Gastroesophageal sphincter (tissue), 4 donors: ENCODE data around the gene BANK1. TPM values are rescaled to one million over a fixed set of nuclear protein-coding genes. Genes with fewer than 3 reads are reported as not detected.

Source experiments
- ATAC-seq: fragments of 150-250 bp; one replicate; pipeline ENCODE4 v1.9.1; 2016; ENCODE audit warnings: mild to moderate bottlenecking, moderate library complexity
- H3K27ac ChIP-seq, 4 donors: fragments of 200-600 bp; sonication (generic) in 3 of 4; 1 replicate in 3 of 4; 2 replicates in 1 of 4; pipeline ENCODE4 v1.5.1; 2016 to 2019
- H3K27me3 ChIP-seq: fragments of 200-600 bp; sonication (generic); one replicate; pipeline ENCODE4 v1.5.1; 2019
- H3K36me3 ChIP-seq, 2 donors: fragments of 200-600 bp; sonication (generic); one replicate each; pipeline ENCODE4 v1.5.1; 2019; ENCODE audit warnings: control low read depth in 1 of 2
- H3K4me1 ChIP-seq, 3 donors: fragments of 200-600 bp; sonication (generic); 1 replicate in 2 of 3; 2 replicates in 1 of 3; pipeline ENCODE4 v1.5.1; 2016 to 2019; ENCODE audit warnings: control low read depth in 2 of 3
- H3K4me3 ChIP-seq, 2 donors: fragments of 200-600 bp; sonication (generic); one replicate each; pipeline ENCODE4 v1.5.1; 2019; ENCODE audit warnings: mild to moderate bottlenecking in 1 of 2, moderate library complexity in 1 of 2
- H3K9me3 ChIP-seq, 3 donors: fragments of 200-600 bp; sonication (generic); one replicate each; pipeline ENCODE4 v1.5.1; 2017 to 2019; ENCODE audit warnings: control low read depth in 2 of 3
- EP300 ChIP-seq: sonication (generic); formaldehyde crosslinking; IDR thresholded peaks from one replicate; pipeline ENCODE4 v1.6.1; 2017; ENCODE audit warnings: antibody characterized with exemption, mild to moderate bottlenecking
- POLR2A ChIP-seq, 2 donors: fragments of 450-650 bp; IDR thresholded peaks; one replicate each; pipeline ENCODE4 v1.6.1; 2017; ENCODE audit warnings: antibody characterized with exemption in 2 of 2, mild to moderate bottlenecking in 2 of 2, moderate library complexity in 1 of 2
- POLR2AphosphoS5 ChIP-seq: sonication (generic); formaldehyde crosslinking; IDR thresholded peaks from one replicate; pipeline ENCODE4 v1.6.1; 2017; ENCODE audit warnings: antibody characterized with exemption
- WGBS, 2 donors: methylation state at CpG; one replicate each; pipeline ENCODE4 v1.1.5; 2018; ENCODE audit warnings: low coverage in 1 of 2; 5-methylcytosine and 5-hydroxymethylcytosine counted together
- total RNA-seq, 4 donors: library from RNA; depleted of rRNA; stranded (reverse); fragments of >200 nt; gene quantifications; one replicate each; pipeline ENCODE4 v1.1.0, GENCODE V29; 2016
- TF ChIP-seq, protein P1 (sequence below), 4 experiments: fragments of 200-600 bp in 2 of 4; fragments of 450-650 bp in 2 of 4; sonication (generic) in 1 of 4; IDR thresholded peaks; one replicate each; pipeline ENCODE4 v1.5.1; 2017 to 2019; ENCODE audit warnings: antibody characterized with exemption in 4 of 4, mild to moderate bottlenecking in 2 of 4, moderate library complexity in 2 of 4

The BANK1 gene
- total RNA-seq, 4 donors from 2014 or later: 0.62 to 4.6 (median 0.81) TPM

- no peaks in the 10 kb centered on the region for H3K36me3 ChIP-seq
- no peaks in the 10 kb centered on the region for H3K27me3 ChIP-seq
- H3K27ac ChIP-seq: no peak overlapping the region
- TF ChIP-seq, protein P1, sequence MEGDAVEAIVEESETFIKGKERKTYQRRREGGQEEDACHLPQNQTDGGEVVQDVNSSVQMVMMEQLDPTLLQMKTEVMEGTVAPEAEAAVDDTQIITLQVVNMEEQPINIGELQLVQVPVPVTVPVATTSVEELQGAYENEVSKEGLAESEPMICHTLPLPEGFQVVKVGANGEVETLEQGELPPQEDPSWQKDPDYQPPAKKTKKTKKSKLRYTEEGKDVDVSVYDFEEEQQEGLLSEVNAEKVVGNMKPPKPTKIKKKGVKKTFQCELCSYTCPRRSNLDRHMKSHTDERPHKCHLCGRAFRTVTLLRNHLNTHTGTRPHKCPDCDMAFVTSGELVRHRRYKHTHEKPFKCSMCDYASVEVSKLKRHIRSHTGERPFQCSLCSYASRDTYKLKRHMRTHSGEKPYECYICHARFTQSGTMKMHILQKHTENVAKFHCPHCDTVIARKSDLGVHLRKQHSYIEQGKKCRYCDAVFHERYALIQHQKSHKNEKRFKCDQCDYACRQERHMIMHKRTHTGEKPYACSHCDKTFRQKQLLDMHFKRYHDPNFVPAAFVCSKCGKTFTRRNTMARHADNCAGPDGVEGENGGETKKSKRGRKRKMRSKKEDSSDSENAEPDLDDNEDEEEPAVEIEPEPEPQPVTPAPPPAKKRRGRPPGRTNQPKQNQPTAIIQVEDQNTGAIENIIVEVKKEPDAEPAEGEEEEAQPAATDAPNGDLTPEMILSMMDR (IDR thresholded peaks at IDR 0.05): no peak
- TF ChIP-seq POLR2A (IDR thresholded peaks at IDR 0.05): no peak
- no peak for TF ChIP-seq POLR2AphosphoS5
- no peak for TF ChIP-seq EP300
- no peaks in the 10 kb centered on the region for H3K4me1 ChIP-seq
- no peak for ATAC-seq
- no peak overlapping the region for H3K4me3 ChIP-seq
- 70 to 74% methylated on average over 3 of the region's 3 CpGs for WGBS, 2 donors
- no peaks in the 10 kb centered on the region for H3K9me3 ChIP-seq
Observed at GRCh38 chr4:102008711-102009110, 218.2 kb downstream of the BANK1 start.

- Histone ChIP-seq H3K9me3 (no peaks in the 10 kb centered on the region), H3K4me3 (no peak overlapping the region), H3K36me3 (no peaks in the 10 kb centered on the region), H3K27ac (no peak overlapping the region), H3K27me3 (no peaks in the 10 kb centered on the region), H3K4me1 (no peaks in the 10 kb centered on the region)
- 76 to 93% methylated on average over 2 of the region's 2 CpGs for WGBS, 2 donors
- TF ChIP-seq EP300 (no peak), POLR2A (IDR thresholded peaks at IDR 0.05) (no peak), POLR2AphosphoS5 (no peak)
- TF ChIP-seq, protein P1 (IDR thresholded peaks at IDR 0.05): no peak
- no peak for ATAC-seq
Observed at GRCh38 chr4:102022343-102022742, 231.8 kb downstream of the BANK1 start.

DNA sequence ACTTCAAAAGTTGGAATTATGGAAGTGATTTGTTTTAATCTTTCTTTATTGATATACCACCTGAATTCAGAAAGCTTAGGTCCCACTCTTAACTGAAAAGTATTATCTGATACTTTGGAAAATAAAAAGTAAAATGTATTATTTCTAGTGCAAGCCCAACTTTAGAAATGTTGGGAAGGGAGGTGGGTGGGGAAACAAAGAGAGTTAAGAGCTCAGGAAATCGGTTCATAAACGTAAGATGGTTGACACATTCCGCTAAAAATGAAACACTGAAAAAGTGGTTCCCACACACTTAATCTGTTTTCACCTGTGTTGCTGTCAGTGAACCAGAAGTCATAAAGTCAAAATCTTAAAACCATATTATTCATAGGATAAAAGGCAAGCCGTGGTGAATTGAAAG is 237.4 kb downstream of the BANK1 start:
- Histone ChIP-seq H3K27me3 (no peaks in the 10 kb centered on the region), H3K27ac (no peak overlapping the region), H3K4me1 (no peaks in the 10 kb centered on the region), H3K36me3 (no peaks in the 10 kb centered on the region), H3K9me3 (no peaks in the 10 kb centered on the region), H3K4me3 (no peak overlapping the region)
- WGBS, 2 donors: 89 to 90% methylated on average over 4 of the region's 4 CpGs
- ATAC-seq: no peak
- TF ChIP-seq POLR2AphosphoS5 (no peak), POLR2A (IDR thresholded peaks at IDR 0.05) (no peak), EP300 (no peak)
- TF ChIP-seq, protein P1 (IDR thresholded peaks at IDR 0.05): no peak

GRCh38 chr4:102031406-102031805 is 240.9 kb downstream of the BANK1 start:
- H3K27ac ChIP-seq: no peak overlapping the region
- H3K27me3 ChIP-seq: no peaks in the 10 kb centered on the region
- no peaks in the 10 kb centered on the region for H3K9me3 ChIP-seq
- no peak overlapping the region for H3K4me3 ChIP-seq
- H3K36me3 ChIP-seq: no peaks in the 10 kb centered on the region
- TF ChIP-seq POLR2AphosphoS5: no peak
- TF ChIP-seq, protein P1 (IDR thresholded peaks at IDR 0.05): no peak
- TF ChIP-seq POLR2A (IDR thresholded peaks at IDR 0.05): no peak
- no peak for TF ChIP-seq EP300
- no peak for ATAC-seq
- 81 to 90% methylated on average over 2 of the region's 2 CpGs for WGBS, 2 donors
- no peaks in the 10 kb centered on the region for H3K4me1 ChIP-seq

DNA sequence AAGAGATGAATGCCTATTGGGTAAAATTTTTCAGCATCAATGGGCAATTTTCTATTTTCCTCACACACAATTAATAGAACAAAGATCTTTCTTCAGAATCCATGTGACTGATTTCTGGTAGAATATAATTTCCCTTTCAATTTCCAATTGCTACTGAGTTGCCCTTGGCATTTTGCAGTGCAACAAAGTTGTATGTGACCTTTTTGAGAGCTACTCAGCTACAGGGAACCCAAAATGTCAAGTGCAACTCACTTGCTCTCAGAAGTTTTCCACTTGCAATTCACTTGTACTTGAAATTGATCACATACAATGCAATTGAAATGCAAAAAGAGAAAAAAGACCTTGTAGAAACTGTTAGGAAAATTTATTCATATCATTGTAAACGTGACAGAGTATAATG is 245.5 kb downstream of the BANK1 start:
- TF ChIP-seq POLR2AphosphoS5 (no peak), EP300 (no peak), POLR2A (IDR thresholded peaks at IDR 0.05) (no peak)
- TF ChIP-seq, protein P1 (IDR thresholded peaks at IDR 0.05): no peak
- Histone ChIP-seq H3K27ac (no peak overlapping the region), H3K4me3 (no peak overlapping the region), H3K4me1 (peaks cover 0 to 6% (median 0%) of the 10 kb centered on the region in 3 donors), H3K27me3 (no peaks in the 10 kb centered on the region), H3K36me3 (no peaks in the 10 kb centered on the region), H3K9me3 (no peaks in the 10 kb centered on the region)
- 70 to 71% methylated on average over 1 of the region's 1 CpG for WGBS, 2 donors
- no peak for ATAC-seq
